MCF 10A (cell line): ENCODE data around the gene SGCD. TPM values are rescaled to one million over a fixed set of nuclear protein-coding genes. Genes with fewer than 3 reads are reported as not detected.

Experiments used
- BruUV-seq: library from RNA; stranded (reverse); fragments of 400-500 nt; replicated peaks from 2 replicates; lab custom pipeline; 2021; lab: Mats Ljungman, UMichigan
- CTCF ChIA-PET: fragments of 300-600 bp; sonication (Branson Sonifier 250); formaldehyde crosslinking; extraction: SDS; loops from one replicate; lab custom pipeline; 2021; ENCODE audit warnings: antibody characterized with exemption, inconsistent platforms; lab: Yijun Ruan, JAX
- POLR2A ChIA-PET: fragments of 300-600, 350-650 bp; sonication (Branson Sonifier 250); formaldehyde crosslinking; extraction: SDS; loops from one replicate; lab custom pipeline; 2020; ENCODE audit warnings: antibody characterized with exemption, inconsistent platforms; lab: Yijun Ruan, JAX
- DNase-seq: peaks from one replicate; pipeline ENCODE4 v3.0.0-alpha.2; 2018; ENCODE audit not compliant: unreplicated experiment
- H3K27ac Mint-ChIP-seq: one replicate; pipeline ENCODE4 v1.8.0; 2022; ENCODE audit warnings: mild to moderate bottlenecking, low read depth, mixed read lengths; ENCODE audit not compliant: unreplicated experiment
- H3K27me3 Mint-ChIP-seq: one replicate; pipeline ENCODE4 v1.8.0; 2022; ENCODE audit warnings: mixed read lengths; ENCODE audit not compliant: insufficient read depth, unreplicated experiment
- H3K36me3 Mint-ChIP-seq: one replicate; pipeline ENCODE4 v1.8.0; 2022; ENCODE audit warnings: mild to moderate bottlenecking, moderate library complexity, mixed read lengths; ENCODE audit not compliant: insufficient read depth, unreplicated experiment
- H3K4me1 Mint-ChIP-seq: one replicate; pipeline ENCODE4 v1.8.0; 2022; ENCODE audit warnings: mixed read lengths; ENCODE audit not compliant: insufficient read depth, unreplicated experiment
- H3K4me3 Mint-ChIP-seq: one replicate; pipeline ENCODE4 v1.8.0; 2022; ENCODE audit warnings: mild to moderate bottlenecking, moderate library complexity, mixed read lengths; ENCODE audit not compliant: unreplicated experiment
- H3K9me3 Mint-ChIP-seq: one replicate; pipeline ENCODE4 v1.8.0; 2022; ENCODE audit warnings: mixed read lengths; ENCODE audit not compliant: unreplicated experiment
- CTCF ChIP-seq: fragments of 200-600 bp; IDR thresholded peaks from one replicate; pipeline ENCODE4 v1.8.0; 2022; ENCODE audit warnings: antibody characterized with exemption, mild to moderate bottlenecking; ENCODE audit not compliant: unreplicated experiment
- intact Hi-C: fragments of 100-400 bp; cut with micrococcal nuclease; formaldehyde crosslinking; loops from 2 replicates; pipeline ENCODE4 v1.14.1; 2022
- total RNA-seq: library from RNA; stranded (reverse); gene quantifications from 2 replicates; pipeline ENCODE4 v1.2.3, GENCODE V29; 2022

The SGCD gene
- total RNA-seq, 1 experiment from 2014 or later, result 0.14 TPM

- intact Hi-C loops, result loop anchor here (1.0 to 5.0 kb wide), 6 partner anchors 341 to 1677 kb away; no protein-coding TSS in a partner anchor
- DNase-seq, result peak; percentile 8
- Mint-ChIP-seq H3K36me3 (no peaks in the 10 kb centered on the region), H3K4me3 (no peak overlapping the region), H3K27me3 (no peaks in the 10 kb centered on the region), H3K27ac (no peak overlapping the region), H3K4me1 (no peaks in the 10 kb centered on the region), H3K9me3 (no peaks in the 10 kb centered on the region)
- BruUV-seq, result no TSS peak
- TF ChIP-seq CTCF, result peak; percentile 69
- ChIA-PET CTCF (interaction anchor here (0.6 to 8.7 kb wide), 50 partner anchors 8 to 1848 kb away, joined by 3 to 92 read pairs (median 4); no protein-coding TSS in a partner anchor), POLR2A (interaction anchor here (1.0 kb wide), 1 partner anchor 872 kb away, joined by 3 read pairs; no protein-coding TSS in a partner anchor)
Observed at GRCh38 chr5:156815988-156816599, 489.1 kb downstream of the SGCD start.
